ENCODE measurements around the gene TRAF2.

The TRAF2 gene

GRCh38 chr9:136846376-136847087 lies 39.8 kb upstream of the TRAF2 start:
- H3F3A ChIP-seq (ENCODE audit: insufficient read depth, low read length) = no peaks in the 10 kb centered on the region
- H3K9me2 ChIP-seq (ENCODE audit: low read depth, low read length) = no peaks in the 10 kb centered on the region
- TF ChIP-seq CTCF (IDR thresholded peaks at IDR 0.05; ENCODE audit: low read length) (no peak), EZH2 (IDR thresholded peaks at IDR 0.05; ENCODE audit: borderline replicate concordance, low read length) (no peak)
- no peak overlapping the region for H3K4me3 ChIP-seq (ENCODE audit: low read depth, low read length, poor library complexity, severe bottlenecking)
- H2AFZ ChIP-seq (ENCODE audit: low read length) = no peak overlapping the region
- H3K27me3 ChIP-seq (ENCODE audit: insufficient read depth, low read length) = no peaks in the 10 kb centered on the region
- peaks cover 29% of the 10 kb centered on the region for H3K4me1 ChIP-seq (ENCODE audit: insufficient read depth, low read length, severe bottlenecking)
- no peak overlapping the region for H3K9ac ChIP-seq (ENCODE audit: low read length)
- H3K4me2 ChIP-seq (ENCODE audit: low read length) = no peak overlapping the region
- no peaks in the 10 kb centered on the region for H3K79me2 ChIP-seq (ENCODE audit: insufficient read depth, low read length)
- no peak overlapping the region for H3K27ac ChIP-seq (ENCODE audit: low read depth, low read length, poor library complexity, severe bottlenecking)
- H4K20me1 ChIP-seq (ENCODE audit: insufficient read depth, low read length) = no peaks in the 10 kb centered on the region
- peaks cover 9% of the 10 kb centered on the region; the same call in 1 of the 2 replicates for H3K36me3 ChIP-seq (ENCODE audit: insufficient read depth, low read length)
- no peaks in the 10 kb centered on the region for H3K9me3 ChIP-seq (ENCODE audit: low read length)

- H3K27me3 ChIP-seq (ENCODE audit: insufficient read depth, low read length) = no peaks in the 10 kb centered on the region
- peaks cover 9% of the 10 kb centered on the region; the same call in 1 of the 2 replicates for H3K36me3 ChIP-seq (ENCODE audit: insufficient read depth, low read length)
- no peaks in the 10 kb centered on the region for H3K9me3 ChIP-seq (ENCODE audit: low read length)
- no peak overlapping the region; the same call in 1 of the 2 replicates for H3K9ac ChIP-seq (ENCODE audit: low read length)
- peaks cover 22% of the 10 kb centered on the region for H3K4me1 ChIP-seq (ENCODE audit: insufficient read depth, low read length, severe bottlenecking)
- peak overlapping the region; percentile 76 for H3K4me2 ChIP-seq (ENCODE audit: low read length)
- H3K79me2 ChIP-seq (ENCODE audit: insufficient read depth, low read length) = no peaks in the 10 kb centered on the region
- no peaks in the 10 kb centered on the region for H4K20me1 ChIP-seq (ENCODE audit: insufficient read depth, low read length)
- TF ChIP-seq CTCF (IDR thresholded peaks at IDR 0.05; ENCODE audit: low read length) (no peak), EZH2 (IDR thresholded peaks at IDR 0.05; ENCODE audit: borderline replicate concordance, low read length) (no peak)
- H3K27ac ChIP-seq (ENCODE audit: low read depth, low read length, poor library complexity, severe bottlenecking) = peak overlapping the region; percentile 76
- peak overlapping the region; percentile 65 for H3K4me3 ChIP-seq (ENCODE audit: low read depth, low read length, poor library complexity, severe bottlenecking)
- no peaks in the 10 kb centered on the region for H3F3A ChIP-seq (ENCODE audit: insufficient read depth, low read length)
- H3K9me2 ChIP-seq (ENCODE audit: low read depth, low read length) = no peaks in the 10 kb centered on the region
- H2AFZ ChIP-seq (ENCODE audit: low read length) = no peak overlapping the region
Measured at GRCh38 chr9:136847088-136847825, 39.1 kb upstream of the TRAF2 start.

- Histone ChIP-seq H3K4me2 (ENCODE audit: low read length) (peak overlapping the region; percentile 76), H3K36me3 (ENCODE audit: insufficient read depth, low read length) (peaks cover 9% of the 10 kb centered on the region; the same call in 1 of the 2 replicates)
- TF ChIP-seq CTCF (IDR thresholded peaks at IDR 0.05; ENCODE audit: low read length) = no peak
- TF ChIP-seq EZH2 (IDR thresholded peaks at IDR 0.05; ENCODE audit: borderline replicate concordance, low read length) = no peak
Measured at GRCh38 chr9:136847826-136848392, 38.4 kb upstream of the TRAF2 start.

More at GRCh38 chr9:136847826-136848392, 38.4 kb upstream of the TRAF2 start:
- H3K27me3 ChIP-seq (ENCODE audit: insufficient read depth, low read length) = no peaks in the 10 kb centered on the region
- H3K27ac ChIP-seq (ENCODE audit: low read depth, low read length, poor library complexity, severe bottlenecking) = peak overlapping the region; percentile 76
- peak overlapping the region; percentile 65 for H3K9ac ChIP-seq (ENCODE audit: low read length)
- H3K79me2 ChIP-seq (ENCODE audit: insufficient read depth, low read length) = no peaks in the 10 kb centered on the region
- no peak overlapping the region for H2AFZ ChIP-seq (ENCODE audit: low read length)
- H4K20me1 ChIP-seq (ENCODE audit: insufficient read depth, low read length) = no peaks in the 10 kb centered on the region
- H3K4me1 ChIP-seq (ENCODE audit: insufficient read depth, low read length, severe bottlenecking) = peaks cover 19% of the 10 kb centered on the region
- no peaks in the 10 kb centered on the region for H3F3A ChIP-seq (ENCODE audit: insufficient read depth, low read length)
- no peaks in the 10 kb centered on the region for H3K9me3 ChIP-seq (ENCODE audit: low read length)
- peak overlapping the region; percentile 65 for H3K4me3 ChIP-seq (ENCODE audit: low read depth, low read length, poor library complexity, severe bottlenecking)
- no peaks in the 10 kb centered on the region for H3K9me2 ChIP-seq (ENCODE audit: low read depth, low read length)
